ENCODE results near the gene TTLL1.
A peak's percentile ranks its signal among the peaks of the same experiment; 100 is the strongest.
"Not testable (repeated sequence)": the region's sequence is repeated elsewhere in the genome, so short reads cannot be mapped to it uniquely, and the experiment has no call there.

Gene TTLL1

GRCh38 chr22:43035250-43035649, 53.9 kb downstream of the TTLL1 start:
- no peak for TF ChIP-seq CTCF (IDR thresholded peaks at IDR 0.05; ENCODE audit: control insufficient read depth, extremely low read depth, insufficient read depth)
- no peak overlapping the region for H3K4me3 ChIP-seq (ENCODE audit: low read depth, low read length)
- DNase-seq (ENCODE audit: low read depth) = no peak

- H3K4me3 ChIP-seq (ENCODE audit: low read depth, low read length) = no peak overlapping the region
- no peak for DNase-seq (ENCODE audit: low read depth)
- TF ChIP-seq CTCF (IDR thresholded peaks at IDR 0.05; ENCODE audit: control insufficient read depth, extremely low read depth, insufficient read depth) = no peak
These were observed 57.6 kb downstream of the TTLL1 start for GRCh38 chr22:43031617-43032016.

- no peak for TF ChIP-seq CTCF (IDR thresholded peaks at IDR 0.05; ENCODE audit: control insufficient read depth, extremely low read depth, insufficient read depth)
- no peak for DNase-seq (ENCODE audit: low read depth)
- H3K4me3 ChIP-seq (ENCODE audit: low read depth, low read length) = no peak overlapping the region
These were observed 70.6 kb downstream of the TTLL1 start for GRCh38 chr22:43018615-43019014.

- TF ChIP-seq CTCF (IDR thresholded peaks at IDR 0.05; ENCODE audit: control insufficient read depth, extremely low read depth, insufficient read depth) = no peak
- no peak overlapping the region for H3K4me3 ChIP-seq (ENCODE audit: low read depth, low read length)
- DNase-seq (ENCODE audit: low read depth) = no peak
These were observed 71.4 kb downstream of the TTLL1 start for GRCh38 chr22:43017525-43018460.

- H3K4me3 ChIP-seq (ENCODE audit: low read depth, low read length); DNase-seq (ENCODE audit: low read depth): not testable (repeated sequence)
These were observed 73.0 kb downstream of the TTLL1 start for GRCh38 chr22:43016150-43016549.

GRCh38 chr22:43015677-43016042, 73.5 kb downstream of the TTLL1 start:
- TF ChIP-seq CTCF (IDR thresholded peaks at IDR 0.05; ENCODE audit: control insufficient read depth, extremely low read depth, insufficient read depth) = no peak
- DNase-seq (ENCODE audit: low read depth) = no peak
- H3K4me3 ChIP-seq (ENCODE audit: low read depth, low read length) = peak overlapping the region; percentile 83

- H3K4me3 ChIP-seq (ENCODE audit: low read depth, low read length) = peak within 1 kb of the TSS; percentile 83
- no peak for TF ChIP-seq CTCF (IDR thresholded peaks at IDR 0.05; ENCODE audit: control insufficient read depth, extremely low read depth, insufficient read depth)
- peak; percentile 91 for DNase-seq (ENCODE audit: low read depth)
These were observed 74.1 kb downstream of the TTLL1 start, which contains the start of gene PACSIN2 for GRCh38 chr22:43014869-43015676. Gene PACSIN2, minus strand, starts transcription at chr22:43015149. Its CDS starts 103,069 bp downstream, at chr22:42912080.

Data from LNCaP clone FGC (cell line).